Activated CD8-positive, alpha-beta memory T cell treated with anti-CD3 and anti-CD28 coated beads, Interleukin-2, amount 10 ng/mL, durations not matched to agents 7 days and 5 days (primary cell): ENCODE results near the gene ADCY4. TPM values are rescaled to one million over a fixed set of nuclear protein-coding genes. Genes with fewer than 3 reads are reported as not detected.
"Not testable (repeated sequence)": the region's sequence is repeated elsewhere in the genome, so short reads cannot be mapped to it uniquely, and the experiment has no call there.

Source experiments
- ATAC-seq: fragments of 150-1000 bp; cut with Tn5 transposase; one replicate; pipeline ENCODE4 v1.10.0; 2021; ENCODE audit warnings: moderate library complexity
- CTCF ChIA-PET: fragments of 350-600 bp; sonication (Branson Sonifier 250); formaldehyde crosslinking; loops from one replicate; lab custom pipeline; 2021; ENCODE audit warnings: antibody characterized with exemption; lab: Charles Lee
- DNase-seq: peaks from one replicate; pipeline ENCODE4 v3.0.0-alpha.2; 2020
- H3K27ac Mint-ChIP-seq: one replicate; pipeline ENCODE4 v1.8.0; 2021; ENCODE audit warnings: mild to moderate bottlenecking, mixed read lengths
- H3K27me3 Mint-ChIP-seq: one replicate; pipeline ENCODE4 v1.8.0; 2021; ENCODE audit warnings: mixed read lengths
- H3K36me3 Mint-ChIP-seq: one replicate; pipeline ENCODE4 v1.8.0; 2021; ENCODE audit warnings: mild to moderate bottlenecking, mixed read lengths
- H3K4me1 Mint-ChIP-seq: one replicate; pipeline ENCODE4 v1.8.0; 2021; ENCODE audit warnings: mixed read lengths
- H3K4me3 Mint-ChIP-seq: one replicate; pipeline ENCODE4 v1.8.0; 2021; ENCODE audit warnings: mild to moderate bottlenecking, moderate library complexity, mixed read lengths
- H3K9me3 Mint-ChIP-seq: one replicate; pipeline ENCODE4 v1.8.0; 2022; ENCODE audit warnings: low read depth, mixed read lengths
- total RNA-seq, 2 experiments: library from RNA; stranded (reverse); gene quantifications; one replicate each; pipeline ENCODE4 v1.2.3, GENCODE V29; 2021

Gene ADCY4
- total RNA-seq, 2 experiments from 2014 or later: 1.6 to 3.4 TPM

- not testable (repeated sequence) for DNase-seq, H3K36me3 Mint-ChIP-seq, H3K27ac Mint-ChIP-seq, H3K4me3 Mint-ChIP-seq, ATAC-seq, H3K9me3 Mint-ChIP-seq
- H3K4me1 Mint-ChIP-seq: peaks cover 12% of the 10 kb centered on the region
- CTCF ChIA-PET: interaction anchor here (1.9 to 3.6 kb wide), 2 partner anchors 38 to 60 kb away, joined by 6 to 13 read pairs; no protein-coding TSS in a partner anchor
- H3K27me3 Mint-ChIP-seq: peaks cover 35% of the 10 kb centered on the region
Observed at GRCh38 chr14:24371605-24372004, 36.7 kb upstream of the ADCY4 start.

GRCh38 chr14:24370748-24371147, 35.9 kb upstream of the ADCY4 start:
- Mint-ChIP-seq H3K9me3 (no peaks in the 10 kb centered on the region), H3K4me3 (no peak overlapping the region), H3K27me3 (peaks cover 41% of the 10 kb centered on the region), H3K36me3 (no peaks in the 10 kb centered on the region), H3K27ac (no peak overlapping the region), H3K4me1 (peaks cover 15% of the 10 kb centered on the region)
- no peak for DNase-seq
- CTCF ChIA-PET: interaction anchor here (1.9 to 3.6 kb wide), 2 partner anchors 37 to 61 kb away, joined by 6 to 13 read pairs; no protein-coding TSS in a partner anchor
- no peak for ATAC-seq

GRCh38 chr14:24369907-24370687, 35.2 kb upstream of the ADCY4 start:
- no peak for DNase-seq
- no peak overlapping the region for H3K27ac Mint-ChIP-seq
- peaks cover 48% of the 10 kb centered on the region for H3K27me3 Mint-ChIP-seq
- no peaks in the 10 kb centered on the region for H3K36me3 Mint-ChIP-seq
- no peaks in the 10 kb centered on the region for H3K9me3 Mint-ChIP-seq
- ATAC-seq: no peak
- H3K4me3 Mint-ChIP-seq: no peak overlapping the region
- H3K4me1 Mint-ChIP-seq: peaks cover 21% of the 10 kb centered on the region
- CTCF ChIA-PET: interaction anchor here (1.9 to 3.6 kb wide), 2 partner anchors 36 to 62 kb away, joined by 6 to 13 read pairs; no protein-coding TSS in a partner anchor

- Mint-ChIP-seq H3K27ac (no peak overlapping the region), H3K27me3 (peaks cover 50% of the 10 kb centered on the region), H3K9me3 (no peaks in the 10 kb centered on the region), H3K4me3 (no peak overlapping the region), H3K36me3 (no peaks in the 10 kb centered on the region), H3K4me1 (peaks cover 24% of the 10 kb centered on the region)
- ATAC-seq: no peak
- CTCF ChIA-PET: interaction anchor here (1.9 to 3.6 kb wide), 2 partner anchors 35 to 62 kb away, joined by 6 to 13 read pairs; no protein-coding TSS in a partner anchor
- no peak for DNase-seq
Observed at GRCh38 chr14:24369463-24369862, 34.6 kb upstream of the ADCY4 start.

GRCh38 chr14:24368562-24369252, 33.8 kb upstream of the ADCY4 start:
- no peak overlapping the region for H3K27ac Mint-ChIP-seq
- no peaks in the 10 kb centered on the region for H3K36me3 Mint-ChIP-seq
- H3K4me1 Mint-ChIP-seq: peaks cover 24% of the 10 kb centered on the region
- ATAC-seq (no peak), DNase-seq (no peak)
- H3K9me3 Mint-ChIP-seq: no peaks in the 10 kb centered on the region
- no peak overlapping the region for H3K4me3 Mint-ChIP-seq
- CTCF ChIA-PET: no interaction called here
- peaks cover 50% of the 10 kb centered on the region for H3K27me3 Mint-ChIP-seq

GRCh38 chr14:24368212-24368561, 33.3 kb upstream of the ADCY4 start:
- ATAC-seq: no peak
- H3K9me3 Mint-ChIP-seq: no peaks in the 10 kb centered on the region
- peaks cover 24% of the 10 kb centered on the region for H3K4me1 Mint-ChIP-seq
- CTCF ChIA-PET: no interaction called here
- no peaks in the 10 kb centered on the region for H3K36me3 Mint-ChIP-seq
- no peak overlapping the region for H3K27ac Mint-ChIP-seq
- H3K4me3 Mint-ChIP-seq: no peak overlapping the region
- H3K27me3 Mint-ChIP-seq: peaks cover 50% of the 10 kb centered on the region
- DNase-seq: no peak

GRCh38 chr14:24367514-24368211, 32.8 kb upstream of the ADCY4 start, which contains the start of gene NFATC4:
TSS of gene NFATC4 (plus strand) at chr14:24368184. CDS start at chr14:24368341, 157 bp downstream.
- Mint-ChIP-seq H3K27me3 (peaks cover 53% of the 10 kb centered on the region), H3K4me3 (no peak within 1 kb of the TSS), H3K27ac (no peak within 1 kb of the TSS), H3K36me3 (no peaks in the 10 kb centered on the region), H3K4me1 (peaks cover 24% of the 10 kb centered on the region), H3K9me3 (no peaks in the 10 kb centered on the region)
- ATAC-seq (no peak), DNase-seq (no peak)
- CTCF ChIA-PET: no interaction called here

- DNase-seq (no peak), ATAC-seq (no peak)
- H3K4me3 Mint-ChIP-seq: no peak overlapping the region
- peaks cover 61% of the 10 kb centered on the region for H3K27me3 Mint-ChIP-seq
- H3K27ac Mint-ChIP-seq: no peak overlapping the region
- H3K4me1 Mint-ChIP-seq: peaks cover 24% of the 10 kb centered on the region
- CTCF ChIA-PET: interaction anchor here (1.6 to 2.2 kb wide), 4 partner anchors 20 to 69 kb away, joined by 6 to 41 read pairs (median 12); partner anchors contain the start of gene KHNYN
- no peaks in the 10 kb centered on the region for H3K36me3 Mint-ChIP-seq
- no peaks in the 10 kb centered on the region for H3K9me3 Mint-ChIP-seq
Observed at GRCh38 chr14:24366721-24367513, 32.0 kb upstream of the ADCY4 start.

- no peak overlapping the region for H3K27ac Mint-ChIP-seq
Observed at GRCh38 chr14:24366413-24366720, 31.5 kb upstream of the ADCY4 start.

GRCh38 chr14:24365600-24366412, 30.9 kb upstream of the ADCY4 start:
- peak; percentile 69 for DNase-seq
- Mint-ChIP-seq H3K4me3 (no peak overlapping the region), H3K27ac (no peak overlapping the region), H3K9me3 (no peaks in the 10 kb centered on the region), H3K36me3 (no peaks in the 10 kb centered on the region), H3K27me3 (peaks cover 65% of the 10 kb centered on the region), H3K4me1 (peaks cover 24% of the 10 kb centered on the region)
- CTCF ChIA-PET: interaction anchor here (0.9 to 2.2 kb wide), 6 partner anchors 19 to 70 kb away, joined by 3 to 41 read pairs (median 8); partner anchors contain the start of gene KHNYN
- ATAC-seq: peak; percentile 67

More at GRCh38 chr14:24366413-24366720, 31.5 kb upstream of the ADCY4 start:
- no peak for DNase-seq
- CTCF ChIA-PET: interaction anchor here (1.6 to 2.2 kb wide), 4 partner anchors 19 to 69 kb away, joined by 6 to 41 read pairs (median 12); partner anchors contain the start of gene KHNYN
- no peak overlapping the region for H3K4me3 Mint-ChIP-seq
- no peaks in the 10 kb centered on the region for H3K9me3 Mint-ChIP-seq
- H3K36me3 Mint-ChIP-seq: no peaks in the 10 kb centered on the region
- peaks cover 24% of the 10 kb centered on the region for H3K4me1 Mint-ChIP-seq
- no peak for ATAC-seq
- peaks cover 66% of the 10 kb centered on the region for H3K27me3 Mint-ChIP-seq

- peaks cover 68% of the 10 kb centered on the region for H3K27me3 Mint-ChIP-seq
- ATAC-seq (no peak), DNase-seq (no peak)
- CTCF ChIA-PET: interaction anchor here (0.9 to 2.2 kb wide), 5 partner anchors 18 to 71 kb away, joined by 3 to 41 read pairs (median 11); partner anchors contain the start of gene KHNYN
- no peak overlapping the region for H3K4me3 Mint-ChIP-seq
- H3K36me3 Mint-ChIP-seq: no peaks in the 10 kb centered on the region
- peaks cover 24% of the 10 kb centered on the region for H3K4me1 Mint-ChIP-seq
- H3K9me3 Mint-ChIP-seq: no peaks in the 10 kb centered on the region
- no peak overlapping the region for H3K27ac Mint-ChIP-seq
Observed at GRCh38 chr14:24364841-24365240, 30.0 kb upstream of the ADCY4 start.

GRCh38 chr14:24363401-24363800, 28.5 kb upstream of the ADCY4 start:
- Mint-ChIP-seq H3K27ac (no peak overlapping the region), H3K36me3 (no peaks in the 10 kb centered on the region), H3K9me3 (no peaks in the 10 kb centered on the region), H3K4me1 (peaks cover 24% of the 10 kb centered on the region), H3K27me3 (peaks cover 66% of the 10 kb centered on the region), H3K4me3 (no peak overlapping the region)
- ATAC-seq (no peak), DNase-seq (no peak)
- CTCF ChIA-PET: interaction anchor here (1.3 to 2.8 kb wide), 2 partner anchors 68 to 72 kb away, joined by 4 to 13 read pairs; no protein-coding TSS in a partner anchor
